Mesenteric fat pad (tissue), 1 donor: ENCODE results near the gene KIR3DL2. TPM values are rescaled to one million over a fixed set of nuclear protein-coding genes. Genes with fewer than 3 reads are reported as not detected.
"Not testable (repeated sequence)": the region's sequence is repeated elsewhere in the genome, so short reads cannot be mapped to it uniquely, and the experiment has no call there.

Source experiments
- DNase-seq: peaks from one replicate; pipeline ENCODE4 v3.0.0-alpha.2; 2020; ENCODE audit warnings: low spot score
- total RNA-seq: library from RNA; stranded (reverse); fragmentation: NEBNext Ultra II Directional; extraction: Animal tissue kit (Norgen Biotek cat#: 25700); gene quantifications from one replicate; pipeline ENCODE4 v1.2.1, GENCODE V29; 2021
- donor health status: DM: yes; HTN: yes; CAD: no.

Gene KIR3DL2
- total RNA-seq, 1 donor from 2014 or later: not detected

DNA sequence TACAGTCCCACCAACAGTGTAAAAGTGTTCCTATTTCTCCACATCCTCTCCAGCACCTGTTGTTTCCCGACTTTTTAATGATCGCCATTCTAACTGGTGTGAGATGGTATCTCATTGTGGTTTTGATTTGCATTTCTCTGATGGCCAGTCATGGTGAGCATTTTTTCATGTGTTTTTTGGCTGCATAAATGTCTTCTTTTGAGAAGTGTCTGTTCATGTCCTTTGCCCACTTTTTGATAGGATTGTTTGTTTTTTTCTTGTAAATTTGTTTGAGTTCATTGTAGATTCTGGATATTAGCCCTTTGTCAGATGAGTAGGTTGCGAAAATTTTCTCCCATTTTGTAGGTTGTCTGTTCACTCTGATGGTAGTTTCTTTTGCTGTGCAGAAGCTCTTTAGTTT, 13.2 kb downstream of the KIR3DL2 start:
- not testable (repeated sequence) for DNase-seq

DNA sequence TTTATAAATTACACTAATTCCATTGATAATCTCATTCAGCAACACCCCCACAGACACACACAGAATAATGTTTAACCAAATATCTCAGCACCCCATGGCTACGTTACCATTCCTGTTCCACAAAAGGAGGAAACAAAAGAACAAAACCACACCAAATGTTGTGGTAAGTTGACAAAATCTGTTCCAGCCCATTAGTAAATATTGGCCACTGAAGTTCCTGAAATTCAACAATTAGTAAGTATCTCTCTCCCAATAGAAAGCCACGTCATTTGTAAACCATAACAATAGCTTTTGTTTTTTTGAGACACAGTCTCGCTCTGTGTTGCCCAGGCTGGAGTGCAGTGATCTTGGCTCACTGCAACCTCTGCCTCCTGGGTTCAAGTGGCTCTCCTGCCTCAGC, 21.5 kb downstream of the KIR3DL2 start:
- DNase-seq: no peak

DNA sequence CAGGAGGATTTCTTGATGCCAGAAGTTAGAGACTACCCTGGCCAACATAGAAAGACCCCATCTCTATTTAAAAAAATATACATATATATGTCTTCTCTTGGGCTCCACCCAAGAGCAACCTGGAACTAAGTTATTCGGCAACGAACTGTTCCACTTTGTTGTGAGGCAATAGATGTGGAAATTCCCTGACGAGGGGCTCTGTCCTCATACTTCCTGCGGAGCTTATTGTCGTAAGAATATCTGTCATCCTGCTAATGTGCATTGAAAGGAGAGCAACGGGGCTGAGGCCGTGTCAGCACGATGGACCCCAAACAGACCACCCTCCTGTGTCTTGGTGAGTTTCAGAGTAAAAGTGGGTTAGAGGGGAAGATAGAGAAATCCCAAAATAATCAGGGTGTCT, 23.7 kb downstream of the KIR3DL2 start, which contains the start of gene FCAR:
TSS of gene FCAR (plus strand) at position 246 of the 400 bp plus-strand sequence. CDS start at position 301, 55 bp downstream.
- no peak for DNase-seq

DNA sequence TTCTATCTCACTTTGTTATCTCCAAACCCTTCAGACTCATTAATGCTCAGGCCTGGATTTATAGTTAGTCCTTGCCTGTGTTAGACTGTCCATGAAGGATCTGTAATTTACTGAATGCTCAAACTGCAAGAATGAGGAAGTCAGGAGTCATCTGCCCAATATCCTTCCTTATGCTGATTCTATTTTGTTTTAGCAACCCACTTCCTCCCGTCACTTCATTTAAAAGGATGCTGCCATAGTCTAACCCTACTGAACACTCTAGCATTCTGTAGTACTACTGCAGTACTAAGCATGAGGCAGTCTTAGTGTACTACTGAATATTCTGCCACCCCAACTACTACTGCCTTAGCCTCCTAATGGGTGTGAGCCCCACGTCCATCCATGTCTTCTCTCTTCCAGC, 25.3 kb downstream of the KIR3DL2 start:
- no peak for DNase-seq

DNA sequence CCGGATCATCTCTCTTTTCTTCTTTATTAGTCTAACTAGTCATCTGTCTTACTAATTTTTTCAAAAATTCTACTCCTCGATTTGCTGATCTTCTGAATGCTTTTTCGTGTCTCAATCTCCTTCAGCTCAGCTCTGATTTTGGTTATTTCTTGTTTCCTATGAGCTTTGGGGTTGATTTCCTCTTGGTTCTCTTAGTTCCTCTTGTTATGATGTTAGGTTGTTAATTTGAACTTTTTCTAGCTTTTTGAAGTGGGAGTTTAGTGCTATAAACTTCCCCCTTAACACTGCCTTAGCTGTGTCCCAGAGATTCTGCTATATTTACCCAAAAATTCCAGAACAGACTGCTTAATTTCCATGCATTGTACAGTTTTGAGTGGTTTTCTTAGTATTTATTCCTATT, 27.2 kb downstream of the KIR3DL2 start:
- no peak for DNase-seq

DNA sequence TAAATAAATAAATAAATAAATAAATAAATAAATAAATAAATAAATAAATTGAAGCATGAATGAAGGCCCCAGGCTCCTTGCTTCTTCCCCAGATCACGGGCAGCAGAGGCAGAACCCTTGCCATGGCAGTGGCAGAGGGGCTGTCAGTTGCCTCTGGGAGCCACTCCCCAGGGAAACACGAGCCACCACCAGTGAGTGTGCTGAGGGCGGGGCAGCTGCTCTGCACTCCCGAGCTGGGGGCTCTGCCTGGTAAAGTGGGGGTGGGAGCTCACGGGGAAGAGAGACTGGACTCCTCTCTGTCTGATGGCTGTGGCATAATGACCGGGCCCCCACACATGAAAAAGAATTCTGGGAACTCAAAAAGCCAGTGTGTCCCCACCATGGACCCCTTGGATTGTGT, 31.6 kb downstream of the KIR3DL2 start:
- no peak for DNase-seq

DNA sequence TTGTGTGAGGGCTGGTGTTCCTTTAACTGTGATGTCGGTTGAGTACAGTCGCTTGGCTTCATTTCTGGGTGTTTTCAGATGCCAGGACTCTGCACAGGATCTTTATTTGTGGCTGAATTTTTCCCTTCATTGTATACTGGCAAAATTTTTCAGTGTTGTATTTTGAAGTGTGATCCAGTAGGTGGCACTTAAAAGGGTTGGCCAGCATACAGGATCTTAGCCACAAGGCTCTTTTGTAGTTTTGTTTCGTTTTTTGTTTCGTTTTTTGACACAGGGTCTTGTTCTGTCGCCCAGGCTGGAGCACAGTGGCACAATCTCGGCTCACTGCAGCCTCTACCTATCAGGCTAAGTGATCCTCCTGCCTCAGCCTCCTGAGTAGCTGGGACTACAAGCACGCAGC, 32.5 kb downstream of the KIR3DL2 start:
- no peak for DNase-seq

DNA sequence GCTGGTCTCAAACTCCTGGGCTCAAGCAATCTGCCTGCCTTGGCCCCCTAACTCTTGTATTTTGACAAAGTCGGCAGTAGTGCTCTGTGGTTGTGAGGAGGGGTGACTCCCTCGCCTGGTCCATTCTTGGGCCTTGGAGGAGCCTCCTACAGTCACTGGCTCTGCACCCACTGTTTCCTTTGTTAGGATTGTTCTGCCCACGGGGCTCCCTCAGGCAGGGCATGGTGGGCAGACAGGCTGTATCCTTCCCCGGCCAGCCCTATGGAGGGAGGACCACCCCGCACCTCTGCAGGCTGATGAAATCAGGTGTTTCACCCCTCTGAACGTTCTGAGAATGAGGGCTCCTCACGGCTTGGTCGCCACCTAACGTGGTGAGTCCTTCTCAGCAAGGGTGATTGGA, 33.0 kb downstream of the KIR3DL2 start:
- DNase-seq: no peak

DNA sequence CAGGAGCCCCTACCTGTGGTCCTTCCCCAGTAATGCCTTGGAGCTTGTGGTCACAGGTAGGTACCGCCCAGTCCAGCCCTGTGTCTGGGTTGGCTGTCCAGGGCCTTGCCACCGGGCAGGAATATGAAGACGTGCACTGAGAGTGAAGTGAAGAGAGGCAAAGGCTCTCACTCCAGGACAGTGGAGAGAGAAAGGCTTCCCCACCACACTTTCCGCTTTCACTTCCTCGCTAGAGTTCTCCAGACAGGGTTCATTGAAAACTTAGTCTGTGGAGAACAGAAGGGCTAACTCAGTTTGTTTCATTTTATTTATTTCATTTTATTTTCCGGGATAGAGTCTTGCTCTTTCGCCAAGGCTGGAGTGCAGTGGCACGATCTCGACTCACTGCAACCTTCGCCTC, 38.0 kb downstream of the KIR3DL2 start:
- DNase-seq: no peak

DNA sequence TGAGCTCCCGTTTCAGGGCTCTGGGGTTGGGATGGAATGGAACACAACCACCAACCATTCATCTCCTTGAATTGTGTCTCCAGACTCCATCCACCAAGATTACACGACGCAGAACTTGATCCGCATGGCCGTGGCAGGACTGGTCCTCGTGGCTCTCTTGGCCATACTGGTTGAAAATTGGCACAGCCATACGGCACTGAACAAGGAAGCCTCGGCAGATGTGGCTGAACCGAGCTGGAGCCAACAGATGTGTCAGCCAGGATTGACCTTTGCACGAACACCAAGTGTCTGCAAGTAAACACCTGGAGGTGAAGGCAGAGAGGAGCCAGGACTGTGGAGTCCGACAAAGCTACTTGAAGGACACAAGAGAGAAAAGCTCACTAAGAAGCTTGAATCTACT, 39.3 kb downstream of the KIR3DL2 start:
- DNase-seq: no peak

DNA sequence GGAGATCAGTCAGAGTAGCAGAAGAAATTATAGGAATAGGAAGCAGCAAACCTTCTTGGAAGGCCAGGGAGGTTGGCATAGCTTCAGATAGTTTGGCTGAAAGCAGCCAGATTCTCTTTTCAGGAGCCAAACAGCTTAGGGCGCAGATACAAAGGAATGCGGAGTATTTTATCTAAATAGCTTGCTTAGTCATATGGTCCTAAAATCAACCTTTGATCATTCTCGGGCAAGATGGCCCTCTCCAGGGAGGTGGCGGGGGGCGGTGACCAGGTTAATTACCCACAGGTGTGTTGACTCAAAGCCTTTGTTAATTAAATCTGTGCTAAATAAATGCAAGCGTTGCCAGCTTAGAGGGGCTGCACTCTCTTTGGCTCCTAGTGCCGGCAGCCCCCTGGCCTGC, 43.2 kb downstream of the KIR3DL2 start:
- DNase-seq: no peak

DNA sequence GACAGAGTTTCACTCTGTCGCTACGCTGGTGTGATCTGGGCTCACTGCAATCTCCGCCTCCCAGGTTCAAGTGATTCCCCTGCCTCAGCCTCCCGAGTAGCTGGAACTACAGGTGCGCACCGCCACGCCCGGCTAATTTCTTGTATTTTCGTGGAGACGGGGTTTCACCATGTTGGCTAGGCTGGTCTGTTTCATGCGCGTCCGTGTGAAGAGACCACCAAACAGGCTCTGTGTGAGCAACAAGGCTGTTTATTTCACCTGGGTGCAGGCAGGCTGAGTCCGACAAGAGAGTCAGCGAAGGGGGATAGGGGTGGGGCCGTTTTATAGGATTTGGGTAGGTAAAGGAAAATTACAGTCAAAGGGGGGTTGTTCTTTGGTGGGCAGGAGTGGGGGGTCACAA, 43.9 kb downstream of the KIR3DL2 start:
- DNase-seq: peak; percentile 68

DNA sequence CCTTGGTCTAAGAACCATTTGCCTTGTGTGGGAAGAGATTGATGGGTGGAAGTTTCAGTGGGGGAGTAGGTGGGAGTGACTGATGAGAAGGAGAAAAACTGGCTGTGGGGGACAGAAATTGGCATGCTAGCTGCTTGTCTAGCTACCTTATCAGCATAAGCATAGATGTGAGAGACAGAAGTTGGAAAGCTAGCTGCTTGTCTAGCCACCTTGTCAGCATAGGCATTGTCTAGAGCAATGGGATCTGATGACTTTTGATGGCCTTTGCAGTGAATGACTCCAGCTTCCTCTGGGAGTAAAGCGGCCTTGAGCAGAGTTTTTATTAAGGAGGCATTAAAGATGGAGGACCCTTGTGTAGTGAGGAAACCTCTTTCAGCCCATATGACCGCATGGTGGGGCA, 45.8 kb downstream of the KIR3DL2 start:
- peak; percentile 0 for DNase-seq

DNA sequence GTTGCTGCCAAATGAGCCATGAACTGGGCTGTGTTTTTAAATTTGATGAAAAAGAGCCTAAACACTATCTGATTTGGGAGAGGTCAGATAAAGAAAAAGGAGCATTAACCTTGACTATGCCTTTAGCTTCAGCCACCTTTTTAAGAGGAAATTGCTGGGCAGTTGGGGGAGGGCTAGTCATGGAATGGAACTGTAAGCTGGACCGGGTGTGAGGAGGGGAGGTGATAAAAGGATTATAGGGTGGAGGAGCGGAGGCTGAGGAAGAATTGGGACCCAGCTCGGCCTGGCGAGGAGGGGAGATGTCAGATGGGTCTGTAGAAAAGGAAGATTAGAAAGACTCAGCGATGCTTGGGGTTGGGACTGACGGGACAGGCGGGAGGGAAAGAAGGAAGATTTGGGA, 48.4 kb downstream of the KIR3DL2 start:
- DNase-seq: not testable (repeated sequence)

DNA sequence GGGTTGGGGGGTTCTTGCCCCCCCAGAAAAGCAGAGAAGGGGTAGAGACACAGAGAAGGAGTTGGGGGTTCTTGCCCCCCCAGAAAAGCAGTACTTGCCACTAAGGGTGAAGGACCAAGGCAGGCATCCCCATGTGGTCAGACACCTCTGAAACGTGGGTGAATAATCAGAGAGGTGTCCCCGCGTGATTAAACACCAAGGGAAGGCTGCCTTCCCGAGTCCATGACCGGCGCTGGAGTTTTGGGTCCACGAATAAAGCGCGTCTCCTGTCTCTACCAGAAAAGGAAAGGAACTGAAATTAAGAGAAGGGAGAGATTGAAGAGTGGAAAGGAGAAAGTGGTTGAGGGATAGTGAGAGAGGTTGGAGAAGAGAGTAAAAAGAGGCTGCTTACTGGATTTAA, 49.4 kb downstream of the KIR3DL2 start:
- not testable (repeated sequence) for DNase-seq

DNA sequence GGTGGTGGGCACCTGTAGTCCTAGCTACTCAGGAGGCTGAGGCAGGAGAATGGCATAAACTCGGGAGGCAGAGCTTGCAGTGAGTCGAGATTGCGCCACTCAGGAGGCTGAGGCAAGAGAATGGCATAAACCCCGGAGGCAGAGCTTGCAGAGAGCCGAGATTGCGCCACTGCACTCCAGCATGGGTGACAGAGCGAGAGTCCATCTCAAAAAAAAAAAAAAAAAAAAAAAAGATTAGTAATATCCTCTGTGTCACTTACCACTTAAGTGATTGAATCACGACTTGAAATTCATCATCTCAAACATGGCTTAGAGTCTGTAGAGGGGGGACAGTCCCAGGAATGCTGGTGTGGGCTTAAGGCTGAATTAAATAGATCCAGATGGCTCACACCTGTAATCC, 50.9 kb downstream of the KIR3DL2 start:
- not testable (repeated sequence) for DNase-seq

DNA sequence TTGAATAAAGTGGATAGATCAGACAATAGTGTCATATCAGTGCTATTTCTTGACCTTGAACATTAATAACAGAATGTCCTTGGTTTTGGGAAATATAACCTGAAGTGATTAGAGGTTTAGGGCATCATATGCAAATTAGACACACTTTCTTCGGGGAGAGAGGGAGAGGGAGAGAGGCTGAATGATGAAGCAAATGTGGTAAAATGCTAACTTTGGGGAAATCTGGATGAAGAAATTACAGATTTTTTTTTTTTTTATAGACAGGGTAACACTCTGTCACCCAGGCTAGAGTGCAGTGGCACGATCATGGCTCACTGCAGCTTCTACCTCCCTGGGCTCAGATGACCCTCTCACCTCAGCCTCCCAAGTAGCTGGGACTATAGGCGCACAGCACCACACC, 51.8 kb downstream of the KIR3DL2 start:
- no peak for DNase-seq

DNA sequence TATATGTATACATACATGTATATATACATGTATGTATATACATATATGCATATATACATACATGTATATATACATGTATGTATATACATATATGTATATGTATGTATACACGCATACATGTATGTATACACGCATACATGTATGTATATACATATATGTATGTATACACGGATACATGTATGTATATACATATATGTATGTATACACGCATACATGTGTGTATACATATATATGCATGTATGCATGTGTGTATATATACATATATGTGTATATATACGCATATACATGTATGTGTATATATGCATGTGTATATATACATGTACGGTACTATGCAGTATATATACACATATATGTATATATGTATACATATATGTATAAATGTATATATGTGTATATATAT, 53.1 kb downstream of the KIR3DL2 start:
- no peak for DNase-seq

DNA sequence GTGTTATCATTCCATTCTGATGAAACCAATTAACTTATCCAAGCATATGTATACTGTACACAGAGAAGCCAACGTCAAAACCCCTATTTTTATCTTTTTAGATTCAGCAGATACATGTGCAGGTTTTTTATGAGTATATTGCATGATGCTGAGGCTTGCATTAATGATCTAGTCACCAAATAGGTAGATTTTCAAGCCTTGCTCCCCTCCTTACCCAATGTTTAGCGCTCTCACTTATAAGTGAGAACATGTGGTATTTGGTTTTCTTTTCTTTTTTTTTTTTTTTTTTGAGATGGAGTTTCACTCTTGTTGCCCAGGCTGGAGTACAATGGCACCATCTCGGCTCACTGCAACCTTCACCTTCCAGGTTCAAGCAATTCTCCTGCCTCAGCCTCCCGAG, 54.0 kb downstream of the KIR3DL2 start:
- not testable (repeated sequence) for DNase-seq

DNA sequence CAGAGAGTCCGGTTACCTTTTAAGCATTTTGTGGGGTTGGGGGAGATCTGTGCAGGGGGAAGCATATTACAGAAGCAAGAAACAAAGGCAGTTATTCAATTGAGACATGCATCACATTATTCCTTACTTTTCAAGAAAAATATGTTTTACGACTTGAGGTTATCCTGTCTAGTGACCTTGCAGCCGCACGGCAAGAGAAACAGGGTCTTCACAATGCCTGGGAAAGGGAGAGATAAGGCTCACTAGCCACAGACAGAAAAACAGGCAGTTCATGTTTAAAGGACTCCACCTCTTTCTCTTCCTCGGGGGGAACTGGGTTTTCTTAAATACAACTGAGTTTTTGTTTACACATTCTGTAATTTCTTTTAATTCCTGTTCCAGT, 55.2 kb downstream of the KIR3DL2 start:
- no peak for DNase-seq

DNA sequence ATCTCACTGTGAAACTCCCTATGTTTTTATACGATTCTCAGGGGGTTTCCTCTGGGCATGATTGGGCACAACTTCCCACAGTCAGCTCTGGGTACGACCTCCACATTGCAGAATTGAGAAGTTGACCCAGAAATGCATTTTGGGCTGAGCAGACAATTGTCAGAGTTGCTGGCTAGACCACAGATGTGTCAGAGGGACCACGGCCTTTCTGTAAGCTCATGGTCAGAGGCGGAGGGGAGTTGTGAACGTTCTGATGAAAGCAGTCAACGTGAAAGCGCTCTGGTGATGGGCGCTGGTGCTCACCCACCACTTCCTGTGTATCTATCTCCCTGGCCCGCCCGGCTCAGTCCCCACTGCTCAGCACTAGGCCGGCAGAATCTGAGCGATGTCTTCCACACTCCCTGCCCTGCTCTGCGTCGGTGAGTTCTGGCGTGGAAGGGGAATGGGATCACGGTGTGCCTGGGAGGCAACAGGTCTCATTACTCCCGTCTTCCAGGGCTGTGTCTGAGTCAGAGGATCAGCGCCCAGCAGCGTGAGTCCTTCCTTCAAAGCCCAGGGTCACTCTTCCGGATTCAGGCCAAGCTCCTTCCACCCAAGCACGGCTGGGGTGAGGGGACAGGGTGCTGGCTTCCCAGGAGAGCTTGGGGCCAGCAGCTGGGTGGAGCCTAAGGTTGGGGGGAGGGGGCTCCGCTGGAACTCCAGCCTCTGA, 55.7 kb downstream of the KIR3DL2 start, which contains the start of gene NCR1:
TSS of gene NCR1 (plus strand) at position 346 of the 709 bp plus-strand sequence. CDS start at position 386, 40 bp downstream.
- no peak for DNase-seq

DNA sequence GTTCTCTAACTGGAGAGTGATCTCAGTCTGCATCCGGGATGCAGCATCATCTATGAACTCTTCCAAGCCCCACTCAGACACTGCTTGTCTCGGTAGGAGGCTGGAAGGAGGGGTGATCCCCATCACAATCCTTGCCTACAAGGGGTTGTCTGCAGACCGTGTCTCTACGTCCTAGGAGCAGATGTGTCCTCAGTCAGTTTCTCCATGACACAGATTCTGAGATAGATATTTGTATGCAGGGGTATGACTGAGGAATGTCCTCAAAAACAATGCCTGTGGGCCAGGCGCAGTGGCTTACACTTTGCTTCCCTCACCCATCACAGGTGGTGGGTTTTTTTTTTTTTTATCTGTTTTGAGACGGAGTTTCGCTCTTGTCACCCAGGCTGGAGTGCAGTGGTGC, 56.6 kb downstream of the KIR3DL2 start:
- DNase-seq: no peak

DNA sequence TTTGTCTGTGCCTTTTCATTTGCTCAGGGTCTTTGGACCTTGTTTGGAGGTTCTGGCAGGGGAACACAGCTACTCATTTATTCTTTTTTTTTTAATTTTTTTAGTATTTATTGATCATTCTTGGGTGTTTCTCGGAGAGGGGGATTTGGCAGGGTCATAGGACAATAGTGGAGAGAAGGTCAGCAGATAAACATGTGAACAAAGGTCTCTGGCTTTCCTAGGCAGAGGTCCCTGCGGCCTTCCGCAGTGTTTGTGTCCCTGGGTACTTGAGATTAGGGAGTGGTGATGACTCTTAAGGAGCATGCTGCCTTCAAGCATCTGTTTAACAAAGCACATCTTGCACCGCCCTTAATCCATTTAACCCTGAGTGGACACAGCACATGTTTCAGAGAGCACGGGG, 57.7 kb downstream of the KIR3DL2 start:
- not testable (repeated sequence) for DNase-seq
